ENCODE data around the gene BCAT1.
"Not testable (repeated sequence)": the region's sequence is repeated elsewhere in the genome, so short reads cannot be mapped to it uniquely, and the experiment has no call there.

BCAT1 gene

DNA sequence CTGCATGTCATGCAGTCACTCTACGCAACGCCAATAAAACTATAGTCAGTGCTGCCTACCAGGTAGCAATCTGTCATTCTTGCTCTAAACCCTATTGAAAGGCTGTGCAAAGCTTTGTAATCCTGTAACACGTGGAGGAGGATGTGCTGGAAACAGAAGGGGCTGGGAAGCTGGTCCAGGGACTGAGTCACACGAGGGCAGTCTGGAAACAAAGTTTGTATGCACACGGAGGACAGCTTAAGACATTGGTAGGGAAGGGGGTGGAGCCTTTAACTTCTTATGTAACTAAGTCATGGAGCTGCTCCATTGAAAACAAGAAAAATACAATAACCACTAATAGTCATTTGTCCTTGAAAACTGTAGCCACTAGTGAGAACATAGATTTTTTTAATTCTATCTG, 128.0 kb downstream of the BCAT1 start:
- no peak for DNase-seq (ENCODE audit: low spot score)
- TF ChIP-seq, protein P1, sequence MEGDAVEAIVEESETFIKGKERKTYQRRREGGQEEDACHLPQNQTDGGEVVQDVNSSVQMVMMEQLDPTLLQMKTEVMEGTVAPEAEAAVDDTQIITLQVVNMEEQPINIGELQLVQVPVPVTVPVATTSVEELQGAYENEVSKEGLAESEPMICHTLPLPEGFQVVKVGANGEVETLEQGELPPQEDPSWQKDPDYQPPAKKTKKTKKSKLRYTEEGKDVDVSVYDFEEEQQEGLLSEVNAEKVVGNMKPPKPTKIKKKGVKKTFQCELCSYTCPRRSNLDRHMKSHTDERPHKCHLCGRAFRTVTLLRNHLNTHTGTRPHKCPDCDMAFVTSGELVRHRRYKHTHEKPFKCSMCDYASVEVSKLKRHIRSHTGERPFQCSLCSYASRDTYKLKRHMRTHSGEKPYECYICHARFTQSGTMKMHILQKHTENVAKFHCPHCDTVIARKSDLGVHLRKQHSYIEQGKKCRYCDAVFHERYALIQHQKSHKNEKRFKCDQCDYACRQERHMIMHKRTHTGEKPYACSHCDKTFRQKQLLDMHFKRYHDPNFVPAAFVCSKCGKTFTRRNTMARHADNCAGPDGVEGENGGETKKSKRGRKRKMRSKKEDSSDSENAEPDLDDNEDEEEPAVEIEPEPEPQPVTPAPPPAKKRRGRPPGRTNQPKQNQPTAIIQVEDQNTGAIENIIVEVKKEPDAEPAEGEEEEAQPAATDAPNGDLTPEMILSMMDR (IDR thresholded peaks at IDR 0.05; ENCODE audit: extremely low read depth, missing control alignments): no peak

DNA sequence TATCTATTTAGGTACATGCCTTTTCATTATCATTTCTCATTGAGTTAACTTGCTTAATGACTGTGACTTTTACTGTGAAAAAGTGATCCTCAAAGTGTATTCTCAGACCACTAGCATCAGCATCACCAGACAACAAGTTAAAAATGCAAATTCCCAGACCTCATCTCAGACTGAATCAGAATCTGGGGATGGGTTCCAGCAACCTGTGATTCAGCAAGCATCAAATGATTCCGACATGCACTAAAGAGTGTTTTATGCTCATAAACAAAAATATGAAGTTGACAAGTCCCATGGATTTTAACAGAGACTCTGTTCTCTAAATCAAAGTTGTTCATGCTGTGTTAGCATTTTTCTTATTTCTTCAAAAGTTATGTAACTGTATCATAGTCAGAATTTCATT, 130.6 kb downstream of the BCAT1 start:
- DNase-seq (ENCODE audit: low spot score): no peak
- TF ChIP-seq, protein P1 (IDR thresholded peaks at IDR 0.05; ENCODE audit: extremely low read depth, missing control alignments): no peak

DNA sequence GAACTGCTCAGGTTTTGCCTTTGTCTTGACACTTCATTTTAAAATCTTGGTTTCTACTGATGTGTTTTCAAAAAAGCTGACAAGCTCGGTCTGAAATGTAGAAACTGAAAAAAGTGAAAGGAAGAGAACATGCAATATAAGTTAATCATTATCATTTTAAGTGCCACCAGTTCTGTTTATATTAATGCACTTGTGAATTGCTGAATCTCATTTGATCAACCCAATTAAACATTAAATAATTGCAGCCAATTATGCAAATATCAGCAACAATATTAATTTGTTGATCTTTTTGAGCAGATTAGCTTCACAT, 133.8 kb downstream of the BCAT1 start:
- DNase-seq (ENCODE audit: low spot score): no peak

DNA sequence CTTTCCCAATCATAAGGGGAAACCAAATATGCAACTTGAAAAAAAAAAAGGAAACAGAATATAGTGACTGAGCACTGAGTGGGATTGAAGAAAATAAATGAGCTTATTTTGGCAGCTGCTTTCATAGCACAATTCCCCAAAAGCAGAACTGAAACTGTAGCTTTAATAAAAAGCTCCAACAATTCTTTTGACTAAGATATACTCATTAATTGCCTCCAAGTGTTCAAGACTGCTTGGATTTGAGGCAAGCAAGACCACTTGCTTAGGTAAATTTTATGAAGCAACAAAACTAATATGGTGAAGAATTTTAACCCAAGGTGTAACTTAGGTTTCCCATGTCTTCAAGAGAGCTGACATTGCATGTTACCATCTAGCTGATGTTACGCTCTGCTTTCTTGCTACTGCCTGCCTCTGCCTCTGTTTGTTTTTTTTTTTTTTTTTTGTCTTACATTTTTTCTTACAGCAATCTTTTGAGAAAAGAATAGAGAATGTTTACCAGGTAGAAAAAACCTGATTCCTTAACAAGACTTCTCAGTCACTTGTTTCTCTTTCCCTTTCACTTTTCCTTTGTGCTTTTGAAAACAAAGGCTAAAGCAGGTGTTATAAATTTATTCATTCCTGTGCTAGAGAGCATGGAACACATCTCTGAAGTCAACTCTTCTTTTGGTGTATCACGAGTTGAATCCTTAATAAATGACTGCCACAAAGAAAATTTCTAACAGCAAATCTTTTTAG, 134.4 kb downstream of the BCAT1 start:
- TF ChIP-seq, protein P1 (IDR thresholded peaks at IDR 0.05; ENCODE audit: extremely low read depth, missing control alignments): no peak
- no peak for DNase-seq (ENCODE audit: low spot score)

More for the DNA sequence above, 133.8 kb downstream of the BCAT1 start:
- TF ChIP-seq, protein P1 (IDR thresholded peaks at IDR 0.05; ENCODE audit: extremely low read depth, missing control alignments): no peak

DNA sequence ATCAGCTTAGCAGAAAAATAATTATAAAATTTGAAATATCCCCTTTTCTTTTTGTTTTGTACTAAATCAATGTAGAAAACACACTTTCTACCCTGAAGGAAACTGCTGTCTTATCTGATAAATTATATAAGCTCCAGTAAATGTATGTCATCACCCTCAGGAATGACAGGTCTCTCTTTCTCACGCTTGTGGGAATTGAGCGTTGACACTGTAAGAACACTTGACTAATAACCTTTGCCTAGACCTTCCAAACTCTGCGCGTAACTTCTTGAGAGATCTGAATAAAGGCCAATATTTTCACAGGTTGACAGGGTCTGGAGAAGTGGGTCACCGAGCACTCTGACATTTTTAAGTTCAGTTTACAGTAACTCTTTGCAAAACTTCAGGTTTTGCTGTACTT, 138.5 kb downstream of the BCAT1 start:
- TF ChIP-seq, protein P1 (IDR thresholded peaks at IDR 0.05; ENCODE audit: extremely low read depth, missing control alignments): no peak
- no peak for DNase-seq (ENCODE audit: low spot score)

DNA sequence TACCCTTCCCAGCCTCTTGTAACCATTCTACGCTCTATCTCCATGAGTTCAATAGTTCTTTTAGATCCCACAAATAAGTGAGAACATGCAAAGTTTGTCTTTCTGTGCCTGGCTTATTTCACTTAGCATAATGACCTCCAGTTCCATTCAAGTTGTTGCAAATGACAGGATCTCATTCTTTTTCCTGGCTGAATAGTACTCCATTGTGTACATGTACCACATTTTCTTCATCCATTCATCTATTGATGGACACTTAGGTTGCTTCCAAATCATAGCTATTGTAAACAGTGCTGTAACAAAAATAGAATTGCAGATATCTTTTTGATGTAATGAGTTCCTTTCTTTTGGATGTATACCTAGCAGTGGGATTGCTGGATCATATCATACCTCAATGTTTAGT, 139.6 kb downstream of the BCAT1 start:
- not testable (repeated sequence) for DNase-seq (ENCODE audit: low spot score)

DNA sequence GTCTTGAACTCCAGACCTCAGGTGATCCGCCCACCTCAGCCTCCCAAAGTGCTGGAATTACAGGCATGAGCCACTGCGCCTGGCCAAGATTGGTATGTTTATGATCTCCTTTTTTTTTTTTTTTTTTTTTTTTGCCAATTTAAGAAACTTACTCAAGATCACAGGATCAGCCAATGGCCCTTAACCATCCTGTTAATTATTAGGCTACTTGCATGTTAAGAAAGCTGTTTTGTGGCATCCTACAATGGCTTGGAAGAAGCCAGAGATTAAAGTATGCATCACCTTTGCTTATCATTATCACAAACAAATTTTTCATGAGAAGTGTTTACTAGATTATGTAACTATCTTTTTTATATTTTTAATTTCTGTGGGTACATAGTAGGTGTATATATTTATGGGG, 140.2 kb downstream of the BCAT1 start:
- TF ChIP-seq, protein P1 (IDR thresholded peaks at IDR 0.05; ENCODE audit: extremely low read depth, missing control alignments): no peak
- DNase-seq (ENCODE audit: low spot score): no peak

DNA sequence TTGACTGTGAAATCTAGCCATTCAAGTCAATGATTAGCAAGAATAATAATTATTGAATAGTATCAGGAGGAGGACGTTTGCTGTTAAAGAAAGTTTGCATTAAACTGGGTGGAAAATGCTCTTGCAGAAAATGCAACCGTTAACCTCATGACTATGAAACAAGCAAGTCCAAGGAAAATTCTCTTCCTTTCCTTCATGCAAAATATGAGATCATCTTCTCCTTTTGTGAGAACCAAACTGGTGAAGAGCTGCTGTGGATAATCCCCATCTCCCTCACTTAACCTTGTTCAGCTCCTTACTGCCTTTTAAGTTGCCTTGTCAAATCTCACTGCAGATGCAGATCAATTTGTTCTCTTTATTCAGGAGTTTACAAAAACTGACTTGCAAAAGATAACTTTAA, 142.5 kb downstream of the BCAT1 start:
- no peak for DNase-seq (ENCODE audit: low spot score)
- TF ChIP-seq, protein P1 (IDR thresholded peaks at IDR 0.05; ENCODE audit: extremely low read depth, missing control alignments): no peak
